Suprapubic skin (tissue), 4 donors: ENCODE measurements around the gene SSR2. TPM values are rescaled to one million over a fixed set of nuclear protein-coding genes. Genes with fewer than 3 reads are reported as not detected.

Source experiments
- DNase-seq, 2 donors: peaks; one replicate each; pipeline ENCODE4 v3.0.0-alpha.2; 2019; ENCODE audit warnings: low spot score in 2 of 2
- H3K27ac ChIP-seq: fragments of 200-600 bp; sonication (generic); one replicate; pipeline ENCODE4 v1.5.1; 2019
- H3K27me3 ChIP-seq: fragments of 200-600 bp; sonication (generic); one replicate; pipeline ENCODE4 v1.5.1; 2019
- H3K36me3 ChIP-seq: fragments of 200-600 bp; sonication (generic); one replicate; pipeline ENCODE4 v1.5.1; 2019
- H3K4me1 ChIP-seq: fragments of 200-600 bp; sonication (generic); one replicate; pipeline ENCODE4 v1.5.1; 2019
- H3K4me3 ChIP-seq: fragments of 200-600 bp; sonication (generic); one replicate; pipeline ENCODE4 v1.5.1; 2019; ENCODE audit warnings: mild to moderate bottlenecking
- H3K9me3 ChIP-seq: fragments of 200-600 bp; sonication (generic); one replicate; pipeline ENCODE4 v1.5.1; 2019
- EP300 ChIP-seq: sonication (generic); formaldehyde crosslinking; IDR thresholded peaks from one replicate; pipeline ENCODE4 v1.6.1; 2017; ENCODE audit warnings: antibody characterized with exemption
- POLR2A ChIP-seq, 2 donors: fragments of 450-650 bp; IDR thresholded peaks; one replicate each; pipeline ENCODE4 v1.6.1; 2017; ENCODE audit warnings: antibody characterized with exemption in 2 of 2, mild to moderate bottlenecking in 2 of 2, moderate library complexity in 2 of 2
- POLR2AphosphoS5 ChIP-seq, 3 donors: sonication (generic); formaldehyde crosslinking; IDR thresholded peaks; one replicate each; pipeline ENCODE4 v1.6.1; 2017; ENCODE audit warnings: antibody characterized with exemption in 3 of 3
- WGBS: methylation state at CpG from one replicate; pipeline ENCODE4 v1.1.5; 2018; 5-methylcytosine and 5-hydroxymethylcytosine counted together
- total RNA-seq, 4 donors: library from RNA; depleted of rRNA; stranded (reverse); fragments of >200 nt; gene quantifications; one replicate each; pipeline ENCODE4 v1.1.0, GENCODE V29; 2016
- TF ChIP-seq, protein P1 (sequence below), 2 donors: fragments of 200-600 bp in 1 of 2; fragments of 450-650 bp in 1 of 2; sonication (generic) in 1 of 2; IDR thresholded peaks; one replicate each; pipeline ENCODE4 v1.5.1; 2016 to 2019; ENCODE audit warnings: antibody characterized with exemption in 2 of 2, mild to moderate bottlenecking in 1 of 2, moderate library complexity in 1 of 2

SSR2 gene
- total RNA-seq, 4 donors from 2014 or later: 160 to 278 (median 240) TPM

DNA sequence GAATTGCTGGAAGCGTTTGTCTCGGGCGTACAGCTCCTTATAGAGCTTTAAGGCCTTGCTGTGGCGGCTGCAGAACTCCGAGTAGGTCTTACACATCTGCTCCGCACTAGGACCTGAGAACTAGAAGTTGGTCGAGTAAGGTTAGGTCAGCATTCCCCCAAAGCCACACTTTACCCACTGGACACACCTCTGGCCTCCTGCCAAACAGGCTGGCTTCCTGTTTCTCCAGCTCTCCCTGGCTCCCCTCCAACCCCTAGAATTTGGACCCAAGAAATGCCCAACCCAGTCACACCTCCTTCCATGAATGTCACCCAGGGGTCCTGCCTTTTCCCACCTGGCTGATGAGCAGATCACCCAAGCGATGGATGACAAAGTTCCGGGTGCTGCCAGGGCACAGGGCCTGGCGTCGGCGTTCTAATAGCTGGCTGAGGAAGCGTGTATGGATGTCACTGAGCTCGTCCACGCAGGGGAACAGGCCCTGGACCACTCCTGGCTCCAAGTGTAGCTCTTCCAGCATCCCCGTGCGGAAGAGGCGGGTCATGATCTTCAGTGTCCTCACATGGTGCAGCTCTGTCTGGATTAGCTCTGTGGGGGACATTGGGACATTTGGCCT lies 58.0 kb downstream of the SSR2 start:
- Histone ChIP-seq H3K9me3 (no peaks in the 10 kb centered on the region), H3K4me3 (no peak overlapping the region), H3K36me3 (peaks cover 97% of the 10 kb centered on the region), H3K4me1 (peaks cover 26% of the 10 kb centered on the region), H3K27ac (no peak overlapping the region), H3K27me3 (no peaks in the 10 kb centered on the region)
- TF ChIP-seq POLR2A (IDR thresholded peaks at IDR 0.05) (no peak), POLR2AphosphoS5 (IDR thresholded peaks at IDR 0.05) (no peak), EP300 (no peak)
- TF ChIP-seq, protein P1, sequence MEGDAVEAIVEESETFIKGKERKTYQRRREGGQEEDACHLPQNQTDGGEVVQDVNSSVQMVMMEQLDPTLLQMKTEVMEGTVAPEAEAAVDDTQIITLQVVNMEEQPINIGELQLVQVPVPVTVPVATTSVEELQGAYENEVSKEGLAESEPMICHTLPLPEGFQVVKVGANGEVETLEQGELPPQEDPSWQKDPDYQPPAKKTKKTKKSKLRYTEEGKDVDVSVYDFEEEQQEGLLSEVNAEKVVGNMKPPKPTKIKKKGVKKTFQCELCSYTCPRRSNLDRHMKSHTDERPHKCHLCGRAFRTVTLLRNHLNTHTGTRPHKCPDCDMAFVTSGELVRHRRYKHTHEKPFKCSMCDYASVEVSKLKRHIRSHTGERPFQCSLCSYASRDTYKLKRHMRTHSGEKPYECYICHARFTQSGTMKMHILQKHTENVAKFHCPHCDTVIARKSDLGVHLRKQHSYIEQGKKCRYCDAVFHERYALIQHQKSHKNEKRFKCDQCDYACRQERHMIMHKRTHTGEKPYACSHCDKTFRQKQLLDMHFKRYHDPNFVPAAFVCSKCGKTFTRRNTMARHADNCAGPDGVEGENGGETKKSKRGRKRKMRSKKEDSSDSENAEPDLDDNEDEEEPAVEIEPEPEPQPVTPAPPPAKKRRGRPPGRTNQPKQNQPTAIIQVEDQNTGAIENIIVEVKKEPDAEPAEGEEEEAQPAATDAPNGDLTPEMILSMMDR (IDR thresholded peaks at IDR 0.05): no peak
- 77% methylated on average over 18 of the region's 18 CpGs for WGBS
- no peak for DNase-seq

DNA sequence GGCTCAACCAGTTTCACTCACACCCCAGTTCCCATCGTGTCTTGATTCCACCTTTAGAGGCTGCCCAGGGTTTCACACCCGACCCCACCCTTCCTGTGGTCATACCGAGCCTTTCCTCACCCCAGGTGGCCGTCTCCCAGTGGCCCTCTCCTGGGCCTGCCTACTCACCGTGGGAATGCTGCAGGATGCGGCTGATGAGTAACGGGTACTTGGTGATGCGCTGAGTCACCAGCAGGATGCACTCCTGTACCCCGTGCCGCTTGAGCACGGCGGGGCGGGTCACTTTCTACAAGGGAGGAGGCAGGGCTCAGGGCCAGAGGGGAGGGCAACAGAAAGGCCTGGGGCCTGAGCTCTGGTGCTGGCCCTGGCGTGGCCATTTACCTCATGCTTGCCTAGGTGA lies 58.8 kb downstream of the SSR2 start:
- 54% methylated on average over 9 of the region's 14 CpGs for WGBS
- H3K27me3 ChIP-seq: no peaks in the 10 kb centered on the region
- no peak for DNase-seq
- H3K4me3 ChIP-seq: no peak overlapping the region
- H3K4me1 ChIP-seq: peaks cover 20% of the 10 kb centered on the region
- H3K9me3 ChIP-seq: no peaks in the 10 kb centered on the region
- H3K36me3 ChIP-seq: peaks cover 99% of the 10 kb centered on the region
- H3K27ac ChIP-seq: peak overlapping the region; percentile 53
- TF ChIP-seq, protein P1 (IDR thresholded peaks at IDR 0.05): no peak
- TF ChIP-seq POLR2AphosphoS5 (IDR thresholded peaks at IDR 0.05): peak in 1 of 3 donors; percentile 32

DNA sequence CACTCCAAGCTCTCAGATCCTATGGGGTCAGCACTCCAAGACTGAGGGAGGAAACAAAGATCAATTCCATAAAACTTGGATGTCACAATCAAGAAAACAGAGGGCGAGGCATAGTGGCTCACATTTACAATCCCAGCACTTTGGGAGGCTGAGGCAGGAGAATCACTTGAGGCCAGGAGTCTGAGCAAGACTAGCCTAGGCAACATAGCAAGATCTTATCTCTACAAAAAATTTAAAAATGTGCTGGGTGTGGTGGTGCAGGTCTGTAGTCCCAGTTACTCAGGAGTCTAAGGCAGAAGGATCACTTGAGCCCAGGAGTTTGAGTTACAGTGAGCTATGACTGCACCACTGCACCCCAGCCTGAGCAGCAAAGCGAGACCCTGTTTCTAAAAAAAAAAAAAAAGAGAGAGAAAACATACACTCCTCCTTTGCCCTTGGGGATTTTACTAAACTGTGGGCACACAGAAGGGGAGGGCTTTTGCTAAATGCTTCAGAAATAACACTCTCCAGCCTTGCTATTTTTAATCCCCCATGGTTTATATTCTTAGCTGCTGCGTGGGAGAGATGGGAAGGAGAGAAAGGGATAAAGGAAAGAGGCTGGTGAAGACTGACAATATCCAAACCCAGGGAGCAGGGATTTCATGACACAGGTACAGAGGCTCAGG lies 60.5 kb downstream of the SSR2 start:
- no peak for DNase-seq
- WGBS: 87% methylated on average over 3 of the region's 3 CpGs
- Histone ChIP-seq H3K27ac (peak overlapping the region; percentile 31), H3K4me1 (peaks cover 20% of the 10 kb centered on the region), H3K36me3 (peaks cover 98% of the 10 kb centered on the region), H3K9me3 (no peaks in the 10 kb centered on the region), H3K27me3 (no peaks in the 10 kb centered on the region), H3K4me3 (no peak overlapping the region)
- TF ChIP-seq, protein P1 (IDR thresholded peaks at IDR 0.05): no peak
- TF ChIP-seq POLR2AphosphoS5 (IDR thresholded peaks at IDR 0.05) (no peak), POLR2A (IDR thresholded peaks at IDR 0.05) (no peak), EP300 (no peak)

Other genes starting within 250 kb of the SSR2 start
- 10 to 100 TPM; 27.5 to 82.6 (median 43.2) TPM for gene GON4L, start 163.7 kb downstream of the SSR2 start, total RNA-seq
- gene SYT11, start 161.4 kb downstream of the SSR2 start, total RNA-seq: 1 to 10 TPM; 2.2 to 3.3 (median 2.7) TPM
- gene RIT1, start 109.6 kb downstream of the SSR2 start, total RNA-seq: 10 to 100 TPM; 18.1 to 30.8 (median 23.8) TPM
- gene KHDC4, start 86.5 kb downstream of the SSR2 start, total RNA-seq: 100 to 1,000 TPM in 1 of 4 donors, 10 to 100 TPM in 3; 33.6 to 116 (median 50.3) TPM
- gene RXFP4, start 79.3 kb downstream of the SSR2 start, total RNA-seq: not detected
- 10 to 100 TPM; 13.7 to 42.1 (median 20.6) TPM for gene ARHGEF2, start 42.4 kb downstream of the SSR2 start, total RNA-seq
- gene UBQLN4, start 32.8 kb upstream of the SSR2 start, total RNA-seq: 10 to 100 TPM; 32.7 to 42.7 (median 39.8) TPM
- 10 to 100 TPM; 27.3 to 66.6 (median 57.7) TPM for gene LAMTOR2, start 33.8 kb upstream of the SSR2 start, total RNA-seq
- 100 to 1,000 TPM; 150 to 284 (median 205) TPM for gene RAB25, start 40.2 kb upstream of the SSR2 start, total RNA-seq
- gene MEX3A, start 61.5 kb upstream of the SSR2 start, total RNA-seq: 1 to 10 TPM in 2 of 4 donors, under 1 TPM in 2; 0.42 to 2.7 (median 1.0) TPM
- gene LMNA, start 93.8 kb upstream of the SSR2 start, total RNA-seq: 100 to 1,000 TPM; 574 to 977 (median 714) TPM
- gene SEMA4A, start 132.6 kb upstream of the SSR2 start, total RNA-seq: 10 to 100 TPM; 43.8 to 61.2 (median 50.2) TPM
- 10 to 100 TPM; 15.1 to 20.4 (median 17.2) TPM for gene SLC25A44, start 173.2 kb upstream of the SSR2 start, total RNA-seq
- 10 to 100 TPM; 42.7 to 74.3 (median 70.1) TPM for gene PMF1, start 192.1 kb upstream of the SSR2 start, total RNA-seq
- 1 to 10 TPM in 2 of 4 donors, not detected in 2; 1.2 to 4.4 TPM for gene BGLAP, start 221.2 kb upstream of the SSR2 start, total RNA-seq
- 10 to 100 TPM in 1 of 4 donors, 1 to 10 TPM in 3; 4.5 to 18.5 (median 7.2) TPM for gene PAQR6, start 227.1 kb upstream of the SSR2 start, total RNA-seq